Skin epidermis (tissue), 12 donors: ENCODE measurements around the gene GPR180.
"Not testable (repeated sequence)": the region's sequence is repeated elsewhere in the genome, so short reads cannot be mapped to it uniquely, and the experiment has no call there.

ENCODE experiments used
- H3K27ac ChIP-seq, 21 experiments: fragments of 200-600 bp; sonication (generic) in 11 of 21; one replicate each; pipeline ENCODE4 v1.5.0; 2020; ENCODE audit warnings: mild to moderate bottlenecking in 3 of 21, inconsistent platforms in 2 of 21, moderate library complexity in 2 of 21
- H3K4me3 ChIP-seq, 7 experiments: fragments of 200-600 bp; sonication (generic) in 2 of 7; one replicate each; pipeline ENCODE4 v1.5.0; 2020; ENCODE audit warnings: inconsistent platforms in 2 of 7, mild to moderate bottlenecking in 2 of 7, moderate library complexity in 1 of 7

Gene GPR180

DNA sequence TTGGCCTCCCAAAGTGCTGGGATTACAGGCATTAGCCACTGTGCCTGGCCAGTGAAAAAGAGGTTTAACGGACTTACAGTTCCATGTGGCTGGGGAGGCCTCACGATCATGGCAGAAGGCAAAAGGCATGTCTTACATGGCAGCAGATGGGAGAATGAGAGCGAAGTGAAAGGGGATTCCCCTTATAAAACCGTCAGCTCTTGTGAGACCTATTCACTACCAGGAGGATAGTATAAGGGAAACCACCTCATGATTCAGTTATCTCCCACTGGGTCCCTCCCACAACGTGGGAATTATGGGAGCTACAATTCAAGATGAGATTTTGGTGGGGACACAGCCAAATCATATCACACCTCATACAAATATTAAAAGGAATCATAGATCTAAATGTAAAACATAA is 34.4 kb downstream of the GPR180 start:
- H3K27ac ChIP-seq, H3K4me3 ChIP-seq: not testable (repeated sequence)

DNA sequence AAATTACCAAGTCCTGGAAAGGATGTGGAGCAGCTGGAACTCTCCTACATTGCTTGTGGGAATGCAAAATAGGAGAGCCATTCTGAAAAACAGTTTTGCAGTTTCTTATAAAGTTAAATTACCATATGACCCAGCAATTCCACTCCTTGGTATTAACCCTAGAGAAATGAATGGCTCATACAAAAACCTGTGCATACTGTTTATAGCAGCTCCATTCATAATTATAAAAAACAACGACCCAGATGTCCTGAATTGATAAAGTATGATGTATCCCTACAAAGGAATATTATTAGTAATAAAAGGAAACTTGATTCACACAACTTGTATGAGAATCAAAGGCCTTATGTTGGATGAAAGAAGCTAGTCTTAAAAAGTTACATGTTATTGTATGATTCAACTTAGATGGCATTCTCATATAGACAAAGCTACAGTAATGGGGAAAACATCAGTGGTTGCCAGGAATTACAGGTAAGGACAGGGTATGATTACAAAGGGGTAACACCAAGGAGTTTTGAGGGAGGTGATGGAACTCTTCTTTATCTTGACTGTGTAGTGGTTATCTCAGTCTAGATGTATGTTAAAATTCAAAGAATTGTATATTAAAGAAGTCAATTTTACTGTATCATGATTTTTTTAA is 35.4 kb downstream of the GPR180 start:
- H3K27ac ChIP-seq = no peak overlapping the region
- H3K4me3 ChIP-seq = no peak overlapping the region

DNA sequence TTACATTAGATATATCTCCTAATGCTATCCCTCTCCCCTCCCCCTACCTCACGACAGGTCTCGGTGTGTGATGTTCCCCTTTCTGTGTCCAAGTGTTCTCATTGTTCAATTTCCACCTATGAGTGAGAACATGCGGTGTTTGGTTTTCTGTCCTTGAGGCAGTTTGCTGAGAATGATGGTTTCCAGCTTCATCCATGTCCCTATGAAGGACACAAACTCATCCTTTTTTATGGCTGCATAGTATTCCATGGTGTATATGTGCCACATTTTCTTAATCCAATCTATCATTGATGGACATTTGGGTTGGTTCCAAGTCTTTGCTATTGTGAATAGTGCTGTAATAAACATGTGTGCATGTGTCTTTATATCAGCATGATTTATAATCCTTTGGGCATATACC is 36.0 kb downstream of the GPR180 start:
- H3K4me3 ChIP-seq, H3K27ac ChIP-seq: not testable (repeated sequence)

DNA sequence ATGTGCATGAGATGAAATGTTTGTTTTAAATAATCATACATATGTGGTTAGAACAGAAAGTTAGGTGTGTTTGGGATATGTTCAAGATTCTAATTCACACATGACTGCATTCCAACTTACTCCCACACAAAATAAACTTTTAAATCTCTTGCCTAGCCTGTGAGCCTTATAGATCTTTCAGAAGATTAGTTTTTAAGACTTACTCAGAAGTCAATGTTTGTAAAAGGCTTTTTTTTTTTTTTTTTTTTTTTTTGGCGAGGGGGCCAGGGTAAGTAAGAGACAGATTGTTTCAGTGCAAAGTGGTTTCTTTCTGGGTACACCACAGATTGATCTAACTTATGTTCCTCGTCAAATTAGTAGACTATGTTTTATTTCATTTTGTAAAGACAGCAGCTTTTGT is 39.1 kb downstream of the GPR180 start:
- Histone ChIP-seq H3K27ac (peak overlapping the region in 10 of 21 experiments; percentile 5 to 68 (median 52)), H3K4me3 (no peak overlapping the region)

DNA sequence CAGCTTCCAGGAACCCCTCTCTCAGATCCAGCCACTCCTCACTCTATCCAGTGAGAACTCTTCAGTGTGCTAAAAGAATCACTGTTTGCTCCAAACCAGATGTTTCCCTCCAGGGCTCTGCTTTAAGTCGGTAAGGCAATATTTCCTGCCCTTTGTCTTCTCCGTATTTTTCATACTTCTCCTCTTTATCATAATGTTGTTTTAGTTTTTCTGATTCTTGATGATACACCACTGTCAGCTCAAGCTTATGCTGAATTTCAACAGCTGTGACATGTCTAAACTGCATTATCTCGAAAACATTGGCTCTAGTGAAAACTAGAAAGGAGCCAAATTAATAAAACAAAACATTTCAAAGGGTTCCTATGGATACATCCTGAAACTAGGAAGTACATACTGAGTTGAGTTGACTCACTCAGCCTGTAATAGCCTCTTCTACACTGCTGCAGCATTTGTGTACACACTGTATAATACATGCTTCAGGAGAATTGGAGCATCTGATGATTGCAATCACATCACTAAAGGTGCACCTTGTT is 39.8 kb downstream of the GPR180 start:
- peak overlapping the region in 12 of 21 experiments; percentile 5 to 68 (median 48) for H3K27ac ChIP-seq

DNA sequence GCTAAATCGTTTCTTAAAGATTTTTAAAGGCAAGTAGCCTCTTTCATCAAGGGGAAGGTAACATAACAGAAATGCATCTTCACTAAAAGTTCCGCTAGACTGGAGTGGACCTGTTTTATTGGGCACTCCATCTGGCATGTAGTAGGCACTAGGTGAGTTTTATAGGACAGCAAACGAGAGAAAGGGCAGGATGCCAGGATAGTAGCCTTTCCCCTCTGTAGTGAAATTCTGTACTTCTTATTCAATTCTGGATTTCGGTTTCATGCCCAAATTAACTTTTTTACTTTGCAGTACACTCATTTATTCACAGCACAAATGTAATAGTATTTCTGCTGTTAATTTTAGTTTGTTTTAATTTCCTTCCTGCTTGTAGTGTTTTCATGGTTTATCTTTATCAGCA is 45.2 kb downstream of the GPR180 start:
- no peak overlapping the region for H3K27ac ChIP-seq
- H3K4me3 ChIP-seq = no peak overlapping the region

More for the DNA sequence above, 39.8 kb downstream of the GPR180 start:
- no peak overlapping the region for H3K4me3 ChIP-seq

DNA sequence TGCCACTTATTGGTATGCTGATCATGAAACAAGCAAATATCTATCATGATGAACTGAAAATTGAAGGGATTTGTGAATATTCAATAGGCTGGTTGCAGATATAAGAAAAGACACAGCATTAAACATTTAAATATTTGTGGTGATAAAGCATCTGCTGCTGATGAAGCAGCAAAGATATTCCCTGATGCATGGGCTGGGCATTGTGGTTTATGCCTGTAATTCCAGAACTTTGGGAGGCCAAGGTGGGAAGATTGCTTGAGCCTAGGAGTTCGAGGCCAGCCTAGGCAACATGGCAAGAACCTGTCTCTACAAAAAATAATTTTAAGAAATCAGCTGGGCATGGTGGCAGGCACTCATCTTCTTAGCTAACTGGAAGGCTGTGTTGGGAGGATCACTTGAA is 54.5 kb downstream of the GPR180 start:
- Histone ChIP-seq H3K27ac (no peak overlapping the region), H3K4me3 (no peak overlapping the region)

DNA sequence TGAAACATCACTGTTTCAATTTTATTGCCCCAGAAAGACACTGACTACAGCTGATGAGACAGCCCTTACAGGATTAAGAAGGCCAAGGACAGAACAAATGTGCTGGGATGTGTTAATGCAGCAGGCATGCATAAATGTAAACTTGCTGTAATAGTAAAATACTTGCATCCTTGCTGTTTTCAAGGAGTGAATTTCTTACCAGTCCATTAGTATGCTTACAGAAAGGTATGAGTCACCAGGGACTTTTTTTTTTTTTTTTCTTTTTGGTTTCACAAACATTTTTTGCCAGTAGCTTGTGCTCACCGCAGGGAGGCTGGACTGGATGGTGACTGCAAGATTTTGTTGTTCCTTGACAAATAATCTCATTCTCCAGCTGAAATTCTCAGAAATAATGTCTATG is 55.1 kb downstream of the GPR180 start:
- no peak overlapping the region for H3K27ac ChIP-seq
- H3K4me3 ChIP-seq = no peak overlapping the region

DNA sequence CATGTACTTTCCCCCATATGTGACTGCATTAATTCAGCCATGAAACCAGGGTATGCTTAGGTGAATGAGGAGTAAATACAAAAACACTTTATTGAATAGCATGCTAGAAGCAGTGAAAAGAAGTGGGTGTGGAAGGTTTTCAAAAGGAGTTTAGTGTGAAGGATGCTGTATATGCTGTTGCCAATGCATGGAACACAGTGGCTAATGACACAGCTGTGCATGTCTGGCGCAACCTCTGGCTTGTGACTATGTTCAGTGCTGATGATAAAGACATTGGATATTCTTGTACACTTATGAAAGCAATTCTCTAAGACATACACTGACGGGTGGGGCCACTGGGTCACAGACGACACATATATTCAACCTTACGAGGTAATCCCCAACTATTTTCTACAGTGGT is 55.5 kb downstream of the GPR180 start:
- no peak overlapping the region for H3K4me3 ChIP-seq

DNA sequence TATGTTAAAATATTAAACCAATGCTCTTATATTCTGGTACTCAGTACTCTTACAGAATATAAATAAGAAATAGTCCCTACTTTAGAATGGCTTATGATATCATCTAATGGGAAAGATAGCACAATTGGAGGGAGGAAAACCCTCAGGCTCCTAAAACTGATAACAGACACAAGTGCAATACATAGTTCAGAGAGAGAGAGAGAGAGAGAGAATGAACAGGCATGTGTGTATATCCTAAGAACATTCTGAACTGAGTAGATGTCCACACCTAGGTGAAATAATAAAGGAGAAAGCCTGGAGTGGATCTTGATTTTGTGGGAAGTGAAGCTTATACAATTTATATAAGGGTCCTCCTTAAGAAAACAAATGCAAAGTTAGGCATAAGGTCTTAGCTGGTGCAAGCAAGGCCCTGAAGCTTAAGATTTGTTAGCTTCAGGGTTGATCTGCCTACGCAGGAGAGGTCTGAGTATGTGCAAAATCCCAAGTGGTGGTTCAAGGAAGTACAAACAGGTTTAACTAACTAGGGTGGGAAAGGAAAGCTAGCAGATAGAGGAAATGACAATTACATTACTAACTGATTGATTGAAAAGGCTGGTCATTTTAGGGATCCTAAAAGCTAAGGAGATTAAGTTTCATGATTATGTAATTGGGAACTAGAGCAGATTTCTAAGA is 57.4 kb downstream of the GPR180 start:
- Histone ChIP-seq H3K27ac (no peak overlapping the region), H3K4me3 (no peak overlapping the region)

More for the DNA sequence above, 55.5 kb downstream of the GPR180 start:
- H3K27ac ChIP-seq = no peak overlapping the region

DNA sequence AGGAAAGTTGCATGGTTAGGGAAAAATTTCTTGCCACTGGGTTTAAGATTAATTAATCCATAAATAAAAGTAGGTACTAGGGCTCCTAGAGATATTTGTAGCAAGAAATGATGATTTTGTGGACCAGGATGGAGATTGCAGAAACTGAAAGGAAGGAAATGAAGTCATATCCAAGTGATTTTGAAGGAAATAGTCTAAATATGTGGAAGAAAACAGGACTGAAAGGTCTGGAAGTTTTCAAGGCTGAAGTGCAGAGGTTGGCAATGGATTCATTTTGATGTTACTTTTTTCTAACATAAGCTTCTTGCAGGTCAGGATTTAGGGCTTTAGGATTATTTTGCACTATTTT is 57.9 kb downstream of the GPR180 start:
- Histone ChIP-seq H3K27ac (no peak overlapping the region), H3K4me3 (no peak overlapping the region)

DNA sequence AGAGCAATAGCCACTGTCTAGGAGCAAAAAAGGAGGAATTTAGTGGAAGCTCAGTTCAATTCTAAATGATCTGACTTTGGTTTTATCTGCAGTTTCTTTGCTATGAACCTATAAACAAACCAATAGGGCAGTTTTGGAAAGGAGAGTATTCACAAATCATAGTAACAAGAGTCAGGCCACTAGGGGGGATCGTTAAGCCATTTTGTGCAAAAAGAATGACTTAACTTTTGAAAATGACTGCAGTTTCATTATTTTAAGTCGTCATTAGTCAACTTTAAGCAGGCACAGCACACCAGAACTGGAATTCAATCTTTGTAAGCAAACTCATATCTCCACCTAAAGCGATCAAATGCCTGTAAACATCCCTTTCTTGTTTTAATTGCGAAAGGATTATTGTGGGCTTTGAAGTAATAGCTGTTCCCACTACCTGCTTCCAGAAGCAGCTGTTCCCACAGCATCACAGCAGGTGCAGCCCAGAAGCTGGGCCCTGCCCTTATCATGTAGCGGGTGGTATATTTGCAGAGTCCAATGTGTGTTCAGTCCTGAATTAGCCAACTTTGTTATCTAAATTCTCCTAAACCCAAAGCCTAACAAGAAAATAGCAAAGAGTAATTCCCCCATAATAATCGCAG is 59.2 kb downstream of the GPR180 start:
- Histone ChIP-seq H3K27ac (no peak overlapping the region), H3K4me3 (no peak overlapping the region)

DNA sequence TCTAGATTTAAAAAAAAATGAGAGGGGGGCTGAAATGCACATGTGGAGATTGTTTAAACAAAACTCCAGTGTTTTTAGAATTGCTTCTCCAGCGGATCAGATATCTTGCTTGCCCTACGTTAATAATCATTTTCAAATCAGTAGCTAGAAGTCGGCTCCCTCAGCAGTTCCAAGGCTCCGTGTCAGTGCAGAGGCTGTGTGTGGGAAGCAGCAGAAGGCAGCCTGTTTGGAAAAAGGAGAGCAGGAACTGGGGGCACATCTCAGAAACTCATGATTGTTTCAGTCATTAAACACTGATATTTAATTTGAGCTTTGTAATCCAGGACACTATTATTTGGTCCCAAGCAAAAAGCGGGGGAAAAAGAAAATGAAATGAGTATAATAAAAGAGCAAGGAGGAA is 59.7 kb downstream of the GPR180 start:
- H3K4me3 ChIP-seq = no peak overlapping the region
- H3K27ac ChIP-seq = no peak overlapping the region

DNA sequence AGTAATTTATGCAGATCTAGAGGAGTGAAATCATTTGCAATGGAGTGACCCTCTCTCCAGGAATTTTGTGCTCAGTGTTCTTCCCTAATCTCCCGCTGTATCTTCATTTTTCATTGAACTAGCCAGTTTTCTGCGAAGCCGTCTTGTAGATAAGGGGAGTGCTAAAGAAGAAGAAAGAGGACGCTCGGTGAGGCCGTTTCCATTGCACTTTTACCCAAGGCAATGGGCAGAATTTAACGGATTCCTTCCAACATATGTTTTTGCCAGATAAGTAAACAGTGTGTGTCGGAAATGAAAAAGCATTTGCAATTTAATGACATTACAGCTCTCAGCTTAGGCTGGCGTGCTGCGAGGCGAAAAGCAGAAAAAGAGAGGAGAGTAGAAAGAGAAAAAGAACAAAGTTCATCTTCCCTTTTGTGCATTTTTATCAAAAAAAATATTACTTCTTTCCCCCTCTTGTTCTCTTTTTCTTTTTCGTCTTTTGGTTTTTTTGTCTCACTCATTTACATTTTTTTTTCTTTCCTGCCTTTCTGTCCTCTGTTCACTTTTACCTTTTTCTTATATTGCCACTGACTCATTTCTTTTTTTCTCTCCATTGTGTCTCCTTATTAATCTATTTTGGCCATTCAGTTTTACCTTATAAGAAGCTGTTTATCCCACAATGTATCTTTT is 60.8 kb downstream of the GPR180 start:
- H3K27ac ChIP-seq = no peak overlapping the region
- H3K4me3 ChIP-seq = no peak overlapping the region

DNA sequence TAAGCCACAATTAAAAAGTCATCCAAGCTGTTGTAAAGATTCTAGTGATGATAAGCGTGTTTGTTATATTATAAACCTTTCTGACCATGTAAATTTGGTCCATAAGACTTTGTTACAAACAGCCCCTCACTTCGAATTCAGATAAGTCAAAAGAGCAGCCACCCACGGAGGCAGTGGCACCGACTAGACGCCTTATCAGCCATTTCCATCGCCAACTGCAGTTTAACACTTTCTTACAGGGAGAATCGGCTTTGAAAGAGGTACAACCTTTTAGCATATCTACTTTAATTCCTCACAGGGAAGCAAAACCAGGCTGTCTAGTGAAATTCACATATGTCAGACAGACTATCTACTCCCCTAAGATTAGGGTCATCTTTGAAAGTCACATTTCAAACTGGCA is 63.2 kb downstream of the GPR180 start:
- Histone ChIP-seq H3K27ac (no peak overlapping the region), H3K4me3 (no peak overlapping the region)

DNA sequence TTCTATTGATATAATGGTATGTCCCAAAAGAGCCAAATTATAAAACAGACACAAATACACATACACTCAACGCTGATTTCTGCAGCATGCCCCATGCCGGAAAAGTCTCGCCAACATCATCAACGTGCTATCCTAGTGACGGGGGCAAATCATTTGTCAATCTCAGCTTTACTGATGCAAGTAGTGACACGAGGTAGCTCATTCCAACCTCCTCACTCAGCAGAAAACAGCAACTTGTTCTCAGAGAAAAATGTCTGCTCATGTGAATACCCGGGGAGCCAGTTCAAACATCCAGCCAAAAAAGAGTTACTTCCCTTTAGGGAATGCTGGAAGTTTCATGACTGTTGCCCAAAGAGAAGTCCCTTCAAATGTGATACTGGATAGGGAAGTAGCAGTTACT is 64.4 kb downstream of the GPR180 start:
- Histone ChIP-seq H3K4me3 (no peak overlapping the region), H3K27ac (no peak overlapping the region)

DNA sequence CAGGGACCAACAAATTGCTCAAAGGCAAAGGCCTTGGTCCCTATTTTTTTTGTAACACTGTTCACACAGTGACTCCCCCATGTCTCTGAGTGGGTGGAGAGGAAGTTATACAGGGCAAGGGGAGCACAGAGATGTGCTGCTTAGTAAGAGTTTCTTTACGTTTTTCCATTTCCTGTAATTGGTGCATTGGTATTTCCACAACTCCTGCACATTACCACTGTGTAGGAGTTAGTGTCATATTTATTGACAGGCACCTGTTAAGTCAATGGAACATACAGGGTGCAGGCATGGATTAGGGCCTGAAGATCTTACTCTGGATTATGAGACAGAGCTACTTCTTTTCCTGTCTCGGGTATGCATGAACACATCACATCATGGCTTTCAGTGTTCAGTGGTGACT is 65.5 kb downstream of the GPR180 start:
- Histone ChIP-seq H3K4me3 (no peak overlapping the region), H3K27ac (no peak overlapping the region)

DNA sequence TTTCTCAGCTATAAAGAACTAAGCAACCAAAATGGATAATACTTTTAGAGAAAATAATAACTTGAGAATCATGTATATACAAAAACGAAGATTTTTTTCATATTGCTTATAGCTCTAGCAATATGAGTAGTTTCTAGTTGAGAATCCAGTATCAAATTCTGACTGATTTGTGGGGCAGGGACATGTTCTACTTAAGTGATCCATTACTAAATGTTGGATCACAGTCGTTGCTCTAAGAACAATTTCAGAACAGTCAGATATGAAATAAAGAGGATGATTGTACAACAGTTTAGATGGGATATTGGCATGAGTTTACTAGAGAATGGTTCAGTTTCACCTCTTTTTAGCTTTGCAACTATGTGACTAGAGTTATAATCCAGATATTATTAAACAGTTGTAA is 70.7 kb downstream of the GPR180 start:
- H3K27ac ChIP-seq = no peak overlapping the region
- no peak overlapping the region for H3K4me3 ChIP-seq

DNA sequence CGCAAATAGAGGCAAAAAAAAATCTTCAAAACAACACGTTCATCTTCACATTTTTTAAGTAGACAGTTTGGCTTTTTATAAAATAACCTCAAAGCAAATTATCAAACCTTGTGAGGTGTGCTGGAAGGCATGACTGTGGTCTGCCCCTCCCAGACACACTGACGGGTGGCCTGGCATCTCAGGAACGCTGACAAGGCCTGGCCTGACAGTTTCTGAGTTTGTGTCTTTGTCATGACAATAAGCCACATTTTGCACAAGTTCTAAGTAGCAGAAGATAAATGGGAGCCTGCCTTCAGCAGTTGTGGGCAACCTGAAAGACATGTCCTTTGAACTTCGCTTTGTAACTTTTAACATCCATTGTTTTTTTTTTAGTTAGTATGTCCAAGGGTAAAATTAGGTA is 72.2 kb downstream of the GPR180 start:
- H3K4me3 ChIP-seq = no peak overlapping the region
- H3K27ac ChIP-seq = no peak overlapping the region

DNA sequence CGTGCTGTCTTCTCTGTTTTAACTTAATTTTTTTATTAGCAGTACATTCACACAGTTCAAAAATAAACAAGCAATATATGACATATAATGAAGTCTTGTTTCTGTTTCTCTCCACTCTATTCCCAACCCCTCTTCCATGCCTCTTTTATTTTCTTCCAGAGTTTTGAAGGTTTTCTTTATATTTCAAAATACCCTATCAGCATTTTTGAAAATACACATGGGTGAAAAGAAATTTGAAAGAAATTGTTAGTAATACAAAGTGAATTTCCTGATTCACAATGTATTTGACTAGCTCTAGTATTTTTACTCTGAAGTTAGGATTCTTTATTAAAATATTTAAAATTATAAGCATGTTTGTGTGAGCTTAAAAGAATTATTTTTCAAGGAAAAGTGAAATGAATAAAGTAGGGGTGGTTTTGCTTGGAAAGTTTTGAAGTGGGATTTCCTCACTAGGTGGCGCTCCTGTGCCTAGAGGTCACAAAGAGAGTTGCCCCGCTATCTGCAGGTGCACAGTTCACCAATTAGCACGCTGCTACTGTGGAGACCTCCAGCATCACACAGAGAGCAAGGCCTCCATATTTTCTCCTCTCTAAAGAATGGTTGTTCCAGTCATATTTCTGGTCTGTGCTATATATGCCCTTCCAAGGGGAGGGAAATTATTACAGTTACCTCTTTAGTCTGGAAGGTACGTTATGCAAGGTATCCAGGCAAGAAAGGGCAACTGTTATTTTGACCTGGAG is 73.1 kb downstream of the GPR180 start:
- H3K4me3 ChIP-seq = no peak overlapping the region
- H3K27ac ChIP-seq = no peak overlapping the region
